Subcutaneous abdominal adipose tissue (tissue), 5 donors: ENCODE results near the gene GBGT1.
A peak's percentile ranks its signal among the peaks of the same experiment; 100 is the strongest.

Source experiments
- H3K27ac ChIP-seq: one replicate; pipeline ENCODE4 v1.7.0; 2013; ENCODE audit warnings: low read depth, mild to moderate bottlenecking, inconsistent platforms, low read length, moderate library complexity
- H3K27me3 ChIP-seq, 5 donors: one replicate each; pipeline ENCODE4 v1.7.0; 2013; ENCODE audit warnings: low read length in 5 of 5, inconsistent platforms in 1 of 5; ENCODE audit not compliant: control insufficient read depth in 5 of 5, insufficient read depth in 4 of 5
- H3K36me3 ChIP-seq, 5 donors: one replicate each; pipeline ENCODE4 v1.7.0; 2013; ENCODE audit warnings: low read length in 5 of 5; ENCODE audit not compliant: control insufficient read depth in 5 of 5, insufficient read depth in 5 of 5
- H3K4me1 ChIP-seq, 5 donors: one replicate each; pipeline ENCODE4 v1.7.0; 2013; ENCODE audit warnings: low read length in 5 of 5, mild to moderate bottlenecking in 3 of 5, moderate library complexity in 1 of 5; ENCODE audit not compliant: control insufficient read depth in 5 of 5, insufficient read depth in 5 of 5
- H3K4me3 ChIP-seq, 5 donors: one replicate each; pipeline ENCODE4 v1.7.0; 2013; ENCODE audit warnings: low read length in 5 of 5, low read depth in 1 of 5
- H3K9ac ChIP-seq, 5 donors: one replicate each; pipeline ENCODE4 v1.7.0; 2013; ENCODE audit warnings: low read length in 5 of 5, mild to moderate bottlenecking in 4 of 5, moderate library complexity in 3 of 5
- H3K9me3 ChIP-seq, 5 donors: one replicate each; pipeline ENCODE4 v1.7.0; 2013; ENCODE audit warnings: low read length in 5 of 5; ENCODE audit not compliant: control insufficient read depth in 5 of 5
- donor health status: healthy.
- donor health status: healthy.
- donor health status: healthy.
- donor health status: healthy.
- donor health status: healthy.

GBGT1 gene

GRCh38 chr9:133129001-133129795 is 34.5 kb downstream of the GBGT1 start:
- peaks cover 24 to 74% (median 70%) of the 10 kb centered on the region in 5 donors for H3K4me1 ChIP-seq
- no peaks in the 10 kb centered on the region for H3K36me3 ChIP-seq
- H3K9ac ChIP-seq, result no peak overlapping the region

GRCh38 chr9:133128152-133128551 is 35.6 kb downstream of the GBGT1 start:
- Histone ChIP-seq H3K9ac (peak overlapping the region in 2 of 5 donors; percentile 46 to 62), H3K36me3 (no peaks in the 10 kb centered on the region), H3K27ac (no peak overlapping the region), H3K9me3 (no peaks in the 10 kb centered on the region), H3K27me3 (no peaks in the 10 kb centered on the region), H3K4me3 (no peak overlapping the region), H3K4me1 (peaks cover 16 to 68% (median 64%) of the 10 kb centered on the region in 5 donors)

More at GRCh38 chr9:133129001-133129795, 34.5 kb downstream of the GBGT1 start:
- no peak overlapping the region for H3K27ac ChIP-seq
- H3K9me3 ChIP-seq, result no peaks in the 10 kb centered on the region
- no peak overlapping the region for H3K4me3 ChIP-seq
- H3K27me3 ChIP-seq, result no peaks in the 10 kb centered on the region

GRCh38 chr9:133127340-133127981 is 36.3 kb downstream of the GBGT1 start:
- peak overlapping the region; percentile 81 for H3K27ac ChIP-seq
- no peaks in the 10 kb centered on the region for H3K9me3 ChIP-seq
- peaks cover 16 to 70% (median 65%) of the 10 kb centered on the region in 5 donors for H3K4me1 ChIP-seq
- no peaks in the 10 kb centered on the region for H3K27me3 ChIP-seq
- H3K9ac ChIP-seq, result peak overlapping the region in 3 of 5 donors; percentile 57 to 71 (median 68)
- H3K4me3 ChIP-seq, result peak overlapping the region in 2 of 5 donors; percentile 49 to 54
- H3K36me3 ChIP-seq, result no peaks in the 10 kb centered on the region

- Histone ChIP-seq H3K27me3 (no peaks in the 10 kb centered on the region), H3K9ac (peak overlapping the region in 3 of 5 donors; percentile 57 to 71 (median 68)), H3K27ac (peak overlapping the region; percentile 81), H3K4me3 (peak overlapping the region; percentile 47 to 58 (median 51)), H3K9me3 (no peaks in the 10 kb centered on the region), H3K36me3 (no peaks in the 10 kb centered on the region), H3K4me1 (peaks cover 16 to 70% (median 65%) of the 10 kb centered on the region in 5 donors)
Observed at GRCh38 chr9:133126697-133127339, 36.9 kb downstream of the GBGT1 start.

- H3K9ac ChIP-seq, result peak overlapping the region in 4 of 5 donors; percentile 26 to 71 (median 62)
- peak overlapping the region; percentile 81 for H3K27ac ChIP-seq
- H3K9me3 ChIP-seq, result no peaks in the 10 kb centered on the region
- peak overlapping the region; percentile 47 to 58 (median 51) for H3K4me3 ChIP-seq
- H3K36me3 ChIP-seq, result no peaks in the 10 kb centered on the region
- H3K27me3 ChIP-seq, result no peaks in the 10 kb centered on the region
- peaks cover 11 to 69% (median 64%) of the 10 kb centered on the region in 5 donors for H3K4me1 ChIP-seq
Observed at GRCh38 chr9:133125941-133126696, 37.6 kb downstream of the GBGT1 start.

- no peaks in the 10 kb centered on the region for H3K27me3 ChIP-seq
- no peaks in the 10 kb centered on the region for H3K36me3 ChIP-seq
- H3K9me3 ChIP-seq, result no peaks in the 10 kb centered on the region
- peaks cover 11 to 74% (median 68%) of the 10 kb centered on the region in 5 donors for H3K4me1 ChIP-seq
- H3K9ac ChIP-seq, result no peak overlapping the region
- no peak overlapping the region for H3K4me3 ChIP-seq
- no peak overlapping the region for H3K27ac ChIP-seq
Observed at GRCh38 chr9:133124907-133125275, 38.8 kb downstream of the GBGT1 start.

GRCh38 chr9:133124123-133124906 is 39.4 kb downstream of the GBGT1 start:
- Histone ChIP-seq H3K27ac (no peak overlapping the region), H3K4me1 (peaks cover 11 to 80% (median 74%) of the 10 kb centered on the region in 5 donors), H3K4me3 (no peak overlapping the region), H3K9ac (no peak overlapping the region), H3K9me3 (no peaks in the 10 kb centered on the region), H3K27me3 (no peaks in the 10 kb centered on the region), H3K36me3 (no peaks in the 10 kb centered on the region)

- Histone ChIP-seq H3K9ac (peak overlapping the region in 1 of 5 donors; percentile 19), H3K4me3 (no peak overlapping the region), H3K9me3 (no peaks in the 10 kb centered on the region), H3K27ac (peak overlapping the region; percentile 82), H3K36me3 (no peaks in the 10 kb centered on the region), H3K27me3 (no peaks in the 10 kb centered on the region), H3K4me1 (peaks cover 21 to 89% (median 81%) of the 10 kb centered on the region in 5 donors)
Observed at GRCh38 chr9:133122935-133123611, 40.6 kb downstream of the GBGT1 start.

GRCh38 chr9:133122605-133122934 is 41.1 kb downstream of the GBGT1 start:
- Histone ChIP-seq H3K4me1 (peaks cover 25 to 89% (median 81%) of the 10 kb centered on the region in 5 donors), H3K36me3 (no peaks in the 10 kb centered on the region), H3K9me3 (no peaks in the 10 kb centered on the region), H3K9ac (peak overlapping the region in 1 of 5 donors; percentile 19), H3K27ac (peak overlapping the region; percentile 82), H3K27me3 (no peaks in the 10 kb centered on the region), H3K4me3 (no peak overlapping the region)
